NCI-H446 (cell line): ENCODE data around the gene ZNRF1.
A peak's percentile ranks its signal among the peaks of the same experiment; 100 is the strongest.
"Not testable (repeated sequence)": the region's sequence is repeated elsewhere in the genome, so short reads cannot be mapped to it uniquely, and the experiment has no call there.

Experiments
- DNase-seq, 2 experiments: peaks; one replicate each; lab custom pipeline; 2025; lab: John Stamatoyannopoulos, UW

The ZNRF1 gene

DNA sequence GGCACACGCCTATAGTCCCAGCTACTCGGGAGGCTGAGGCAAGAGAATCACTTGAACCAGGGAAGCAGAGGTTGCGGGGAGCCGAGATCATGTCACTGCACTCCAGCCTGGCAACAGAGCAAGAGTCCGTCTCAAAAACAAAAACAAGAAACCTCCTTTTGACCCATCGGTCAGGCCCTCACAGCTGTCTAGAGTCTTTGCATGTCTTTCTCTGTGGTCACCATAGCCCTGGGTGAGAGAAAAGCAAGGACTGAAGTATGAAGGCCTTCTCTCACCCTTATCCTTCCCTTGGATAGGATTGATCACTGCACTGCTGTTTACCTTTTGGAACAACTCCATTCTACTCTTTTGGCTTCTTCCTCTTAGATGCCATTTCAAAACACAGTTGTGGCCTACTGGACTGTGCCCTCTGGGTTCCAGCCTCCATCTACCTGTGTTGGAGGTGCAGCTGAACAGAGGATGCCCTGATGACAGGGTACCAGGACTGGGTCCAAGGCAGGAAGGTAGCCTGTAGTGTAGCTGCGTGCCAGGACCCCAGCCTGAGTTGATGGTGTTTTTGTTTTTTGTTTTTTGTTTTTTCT, 80.6 kb downstream of the ZNRF1 start:
- no peak for DNase-seq

DNA sequence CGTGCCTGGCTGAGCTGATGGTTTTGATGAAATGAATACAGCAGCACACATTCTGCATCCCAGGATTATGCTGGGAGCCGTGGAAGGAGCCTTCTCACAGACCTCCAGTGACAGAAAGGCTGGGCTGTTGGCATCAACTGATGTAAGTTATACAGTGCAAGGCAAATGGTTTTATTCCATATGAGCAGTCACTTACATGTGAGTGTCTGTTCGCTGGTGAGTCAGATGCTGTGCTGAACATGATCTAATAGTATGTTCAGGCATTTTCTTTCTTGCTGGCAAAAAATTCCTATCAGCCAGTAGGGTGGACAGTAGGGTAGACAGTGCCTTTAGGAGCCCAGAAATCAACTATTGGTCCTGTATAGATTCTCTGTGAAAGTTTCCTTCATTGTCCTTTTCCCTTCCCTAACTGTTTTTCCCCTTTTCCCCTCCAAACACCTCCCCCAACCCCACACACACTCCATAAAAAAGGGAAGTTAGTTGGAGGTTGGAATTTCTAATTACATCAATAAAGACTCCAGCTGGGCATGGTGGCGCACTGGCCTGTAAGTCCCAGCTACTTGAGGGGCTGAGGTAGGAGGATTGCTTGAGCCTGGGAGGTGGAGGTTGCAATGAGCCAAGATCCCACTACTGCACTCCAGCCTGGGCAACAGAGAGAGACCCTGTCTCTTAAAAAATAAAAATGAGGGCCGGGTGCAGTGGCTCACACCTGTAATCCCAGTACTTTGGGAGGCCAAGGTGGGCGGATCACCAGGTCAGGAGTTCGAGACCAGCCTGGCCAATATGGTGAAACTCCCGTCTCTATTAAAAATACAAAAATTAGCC, 81.6 kb downstream of the ZNRF1 start:
- DNase-seq: no peak

DNA sequence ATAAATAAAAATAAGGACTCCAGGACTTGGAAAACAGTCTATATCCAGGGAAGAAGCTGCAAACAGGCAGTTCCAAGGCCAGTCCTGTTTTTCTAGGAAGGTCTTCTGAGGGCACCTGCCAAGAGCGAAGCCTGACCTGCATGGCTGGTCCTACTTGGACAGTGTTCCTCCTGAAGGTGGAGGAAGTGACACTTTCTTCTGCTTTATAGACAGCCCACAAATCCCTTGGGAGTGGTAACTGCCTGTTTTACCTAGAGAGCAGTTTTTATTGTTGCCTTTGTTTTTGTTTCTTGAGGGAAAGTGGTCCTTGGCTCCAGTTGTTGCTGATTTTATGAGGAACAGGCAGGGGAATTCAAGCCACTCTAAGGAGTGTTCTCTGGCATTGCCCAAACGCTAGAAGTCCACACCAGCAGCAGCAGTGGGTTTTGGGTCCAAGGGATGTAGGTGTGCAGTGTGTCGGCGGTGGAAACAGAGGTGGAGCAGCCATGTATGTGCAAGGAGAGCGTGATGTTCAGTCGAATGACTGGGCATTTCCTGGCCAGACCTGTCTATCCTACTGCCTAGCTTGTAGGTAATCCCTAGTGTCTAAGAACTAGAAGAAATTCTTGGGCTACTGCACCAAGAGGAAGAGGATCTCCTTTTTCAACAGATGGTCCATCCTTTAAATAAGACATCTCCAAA, 82.5 kb downstream of the ZNRF1 start:
- no peak for DNase-seq

DNA sequence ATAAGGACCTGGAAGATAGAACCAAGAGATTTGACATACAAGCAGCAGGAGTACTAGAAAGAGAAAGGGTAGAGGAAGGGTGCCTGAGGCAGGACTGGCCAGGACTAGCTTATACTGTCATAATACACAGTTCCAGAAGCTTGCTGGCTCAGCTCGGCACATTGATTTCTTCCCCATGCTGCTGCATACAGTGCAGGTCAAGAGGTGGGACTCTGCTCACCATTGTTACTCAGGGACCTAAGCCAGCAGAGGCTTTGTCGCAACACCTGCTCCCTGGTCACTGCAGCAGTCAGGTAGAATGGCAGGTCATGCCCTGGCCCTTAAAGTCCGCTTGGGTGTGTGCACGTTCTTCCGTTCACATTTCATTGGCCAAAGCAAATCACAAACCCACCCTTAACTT, 85.0 kb downstream of the ZNRF1 start:
- no peak for DNase-seq

DNA sequence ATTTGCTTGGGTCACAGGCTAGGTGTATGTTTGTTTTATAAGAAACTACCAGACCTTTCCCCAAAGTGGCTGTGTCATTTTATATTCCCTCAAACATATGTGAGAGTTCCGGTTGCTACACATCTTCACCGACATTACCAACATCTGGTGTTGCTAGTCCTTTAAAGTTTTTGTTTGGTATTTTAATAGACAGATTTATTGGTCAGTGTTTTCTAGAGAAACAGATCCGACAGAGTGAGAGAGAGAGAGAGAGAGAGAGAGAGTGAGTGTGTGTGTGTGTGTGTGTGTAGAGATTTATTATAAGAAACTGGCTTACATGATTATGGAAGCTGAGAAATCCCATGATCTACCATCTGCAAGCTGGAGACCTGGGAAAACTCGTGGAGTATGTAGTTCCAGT, 86.7 kb downstream of the ZNRF1 start:
- DNase-seq: no peak

DNA sequence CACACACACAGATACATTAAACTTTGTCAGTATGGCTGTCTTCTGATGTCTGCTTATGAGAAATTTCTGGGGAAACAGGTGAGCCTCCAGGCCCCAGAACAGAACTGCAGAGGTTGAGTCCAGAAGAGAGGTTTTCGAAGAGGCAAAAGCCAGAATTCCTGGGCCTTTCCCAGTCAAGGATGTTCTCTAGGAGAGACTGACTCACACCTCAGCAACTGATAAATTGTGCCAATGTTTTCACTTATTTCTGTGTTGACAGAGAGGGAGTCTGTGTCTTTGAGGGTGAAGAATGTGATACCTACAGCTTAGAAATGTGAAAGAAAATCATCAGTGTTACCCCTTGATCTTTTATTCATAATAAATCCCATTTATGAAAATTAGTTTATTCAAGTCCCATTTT, 87.5 kb downstream of the ZNRF1 start:
- no peak for DNase-seq

DNA sequence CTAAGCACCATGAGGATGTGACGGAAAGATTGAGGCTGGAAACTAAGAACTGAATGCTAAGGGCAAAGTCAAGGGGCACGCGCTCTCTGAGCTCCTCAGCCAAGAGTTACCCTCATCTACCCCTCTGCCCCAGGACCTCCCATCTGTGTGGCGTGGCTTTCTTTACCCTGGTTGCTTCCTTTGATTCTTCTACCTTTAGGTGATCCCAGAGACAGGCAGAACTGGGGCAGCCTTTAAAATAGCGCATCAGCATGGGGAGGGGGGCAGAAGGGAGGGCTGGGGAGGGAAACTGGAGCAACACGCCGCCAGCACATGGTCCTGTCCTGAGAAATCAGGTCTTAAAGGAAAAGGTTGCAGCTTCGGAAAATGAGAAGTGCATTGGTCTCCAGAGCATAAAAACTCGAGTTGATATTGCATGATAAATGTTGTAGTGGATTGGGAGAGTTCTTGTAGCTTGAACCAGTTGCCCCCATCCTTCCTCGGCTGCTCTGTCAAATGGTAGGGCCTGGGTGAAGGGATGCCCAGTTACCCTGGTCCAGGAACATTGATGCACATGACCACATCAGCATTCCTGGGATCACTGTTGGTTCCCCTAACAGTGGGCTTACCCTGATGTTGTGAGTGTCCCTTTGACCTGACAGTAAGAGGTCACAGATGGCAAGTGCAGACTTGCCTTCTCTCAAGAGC, 88.0 kb downstream of the ZNRF1 start:
- no peak for DNase-seq

DNA sequence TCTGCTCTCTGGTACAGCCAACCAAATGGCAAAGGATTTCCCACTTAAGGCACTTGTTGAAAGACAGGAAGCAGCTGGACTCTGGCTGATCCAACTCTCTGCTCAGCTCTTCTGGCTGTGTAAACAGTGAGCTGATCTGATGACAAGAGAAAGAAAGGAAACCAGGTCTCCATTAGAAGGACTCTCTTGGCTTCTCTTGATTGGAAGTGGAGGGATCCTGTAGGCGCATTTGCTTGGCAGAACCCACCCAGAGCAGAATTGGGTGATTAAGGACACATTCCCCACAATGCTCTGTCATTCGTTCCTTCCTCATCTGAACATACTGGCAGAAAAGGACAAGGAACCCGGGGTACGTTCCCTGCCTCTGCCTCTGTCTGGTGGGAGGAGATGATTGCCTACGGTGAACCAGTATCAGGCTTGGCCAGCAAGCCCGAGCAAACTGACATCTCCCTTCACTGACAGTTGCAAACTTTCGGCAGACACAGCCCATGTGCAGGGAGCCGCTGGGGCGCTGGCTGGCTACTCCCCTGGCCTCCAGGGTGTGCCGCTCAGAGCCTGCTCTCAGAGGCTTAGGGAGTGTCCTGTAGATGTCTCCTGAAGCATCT, 88.7 kb downstream of the ZNRF1 start:
- peak; percentile 37 to 71 for DNase-seq

DNA sequence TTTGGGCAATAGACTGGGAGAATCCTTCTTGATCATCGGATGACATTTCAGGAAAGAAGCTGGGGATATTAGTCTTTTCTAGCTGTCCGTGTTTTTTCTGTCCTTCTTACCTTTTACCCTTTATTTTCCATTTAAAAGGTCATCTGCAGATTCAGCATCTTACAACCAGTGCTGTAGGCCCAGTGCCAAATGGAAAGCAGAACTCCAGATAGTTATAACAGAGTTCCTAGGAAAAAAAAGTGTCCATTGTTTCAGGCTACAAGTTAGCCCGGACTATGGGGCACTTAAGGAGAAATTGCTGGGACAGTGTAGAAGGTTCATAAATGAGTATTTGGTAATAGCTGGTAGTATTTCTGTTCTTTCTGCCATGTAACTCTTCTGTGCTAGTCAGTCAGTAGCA, 89.4 kb downstream of the ZNRF1 start:
- DNase-seq: no peak

DNA sequence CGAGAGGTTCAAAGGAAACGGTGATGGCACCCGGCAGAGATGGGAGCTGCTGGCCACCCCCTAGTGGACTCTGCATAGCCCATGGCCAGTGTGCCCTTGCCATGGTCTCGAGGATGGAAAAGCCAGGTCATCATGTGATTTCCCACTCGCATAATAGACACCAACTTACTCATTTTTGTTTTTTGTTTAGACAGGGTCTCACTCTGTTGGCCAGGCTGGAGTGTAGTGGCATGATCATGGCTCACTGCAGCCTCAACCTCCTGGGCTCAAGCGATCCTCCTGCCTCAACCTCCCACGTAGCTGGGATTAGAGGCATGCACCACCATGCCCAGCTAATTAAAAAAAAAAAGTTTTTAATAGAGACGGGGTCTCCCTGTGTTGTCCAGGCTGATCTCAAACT, 90.1 kb downstream of the ZNRF1 start:
- DNase-seq: no peak

DNA sequence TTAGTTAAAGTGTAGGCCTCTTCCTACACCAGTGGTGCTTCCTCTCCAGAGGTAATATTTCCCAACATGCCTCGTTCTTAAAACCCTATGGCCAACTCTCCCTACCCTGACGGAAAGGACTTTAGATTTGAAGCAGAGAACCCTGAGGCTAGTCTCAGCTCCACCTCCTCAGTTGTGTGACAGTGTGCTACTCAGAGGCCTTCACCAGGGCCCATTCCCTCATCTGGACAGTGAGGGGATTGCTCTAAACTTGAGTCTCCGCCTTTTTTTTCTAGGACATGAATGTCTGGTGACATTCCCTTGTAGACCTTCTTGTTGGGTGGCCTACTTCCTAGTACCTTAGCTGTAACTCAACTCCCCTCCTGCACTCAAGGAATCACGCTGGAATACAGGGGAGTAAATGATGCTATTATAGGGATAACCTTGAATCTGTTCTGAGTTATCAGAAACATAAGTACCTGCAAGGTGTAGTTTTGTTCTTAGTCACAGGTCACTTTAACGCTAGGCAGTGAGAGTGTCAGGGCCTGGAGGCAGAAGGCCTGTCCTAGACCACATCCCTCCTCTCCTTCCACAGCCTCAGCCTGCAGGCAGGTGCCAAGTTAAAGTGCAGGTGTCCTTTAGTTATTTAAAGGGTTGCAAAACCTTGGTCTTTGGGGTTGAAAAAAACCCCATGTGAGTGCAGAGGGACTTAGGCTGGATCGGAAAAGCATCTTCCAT, 90.8 kb downstream of the ZNRF1 start:
- no peak for DNase-seq

DNA sequence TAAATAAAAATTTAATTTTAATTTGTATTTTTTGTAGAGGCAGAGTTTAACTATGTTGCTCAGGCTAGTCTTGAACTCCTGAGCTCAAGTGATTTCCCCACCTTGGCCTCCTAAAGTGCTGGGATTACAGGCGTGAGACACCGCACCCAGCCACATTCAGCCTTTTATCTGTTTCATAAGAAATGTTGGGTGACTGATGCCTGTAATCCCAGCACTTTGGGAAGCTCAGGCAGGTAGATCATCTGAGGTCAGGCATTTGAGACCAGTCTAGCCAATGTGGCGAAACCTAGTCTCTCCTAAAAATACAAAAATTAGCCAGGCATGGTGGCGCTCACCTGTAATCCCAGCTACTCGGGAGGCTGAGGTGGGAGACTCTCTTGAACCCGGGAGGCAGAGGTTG, 92.1 kb downstream of the ZNRF1 start:
- DNase-seq: not testable (repeated sequence)

DNA sequence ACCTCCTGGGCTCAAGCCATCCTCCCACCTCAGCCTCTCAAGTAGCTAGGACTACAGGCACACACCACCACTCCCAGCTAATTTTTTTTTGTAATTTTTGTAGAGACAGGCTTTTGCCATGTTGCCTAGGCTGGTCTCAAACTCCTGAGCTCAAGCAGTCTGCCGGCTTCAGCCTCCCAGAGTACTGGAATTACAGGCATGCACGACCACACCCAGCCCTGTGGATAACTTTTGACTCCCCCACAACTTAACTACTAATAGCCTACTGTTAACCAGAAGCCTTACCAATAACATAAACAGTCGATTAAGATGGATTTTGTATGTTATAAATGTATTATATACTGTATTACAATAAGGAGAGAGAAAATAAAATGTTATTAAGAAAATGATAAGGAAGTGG, 92.8 kb downstream of the ZNRF1 start:
- not testable (repeated sequence) for DNase-seq

DNA sequence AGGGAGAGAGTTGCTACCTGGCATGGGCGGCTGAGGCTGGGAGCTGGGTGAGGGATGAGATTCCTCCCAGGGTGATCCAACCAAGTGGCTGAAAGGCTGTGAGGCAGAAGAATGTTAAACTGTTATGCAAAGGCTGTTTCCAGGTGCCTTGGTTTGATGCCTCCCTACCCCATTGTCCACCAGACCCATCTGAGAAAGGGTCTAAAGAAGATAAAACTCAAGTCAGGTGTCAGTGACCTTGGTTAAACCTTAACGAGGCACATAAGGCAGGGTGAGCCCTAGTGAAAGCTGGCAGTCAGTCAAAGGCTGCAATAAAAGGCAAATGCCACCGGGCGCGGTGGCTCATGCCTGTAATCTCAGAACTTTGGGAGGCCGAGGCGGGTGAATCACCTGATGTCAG, 94.0 kb downstream of the ZNRF1 start:
- no peak for DNase-seq

DNA sequence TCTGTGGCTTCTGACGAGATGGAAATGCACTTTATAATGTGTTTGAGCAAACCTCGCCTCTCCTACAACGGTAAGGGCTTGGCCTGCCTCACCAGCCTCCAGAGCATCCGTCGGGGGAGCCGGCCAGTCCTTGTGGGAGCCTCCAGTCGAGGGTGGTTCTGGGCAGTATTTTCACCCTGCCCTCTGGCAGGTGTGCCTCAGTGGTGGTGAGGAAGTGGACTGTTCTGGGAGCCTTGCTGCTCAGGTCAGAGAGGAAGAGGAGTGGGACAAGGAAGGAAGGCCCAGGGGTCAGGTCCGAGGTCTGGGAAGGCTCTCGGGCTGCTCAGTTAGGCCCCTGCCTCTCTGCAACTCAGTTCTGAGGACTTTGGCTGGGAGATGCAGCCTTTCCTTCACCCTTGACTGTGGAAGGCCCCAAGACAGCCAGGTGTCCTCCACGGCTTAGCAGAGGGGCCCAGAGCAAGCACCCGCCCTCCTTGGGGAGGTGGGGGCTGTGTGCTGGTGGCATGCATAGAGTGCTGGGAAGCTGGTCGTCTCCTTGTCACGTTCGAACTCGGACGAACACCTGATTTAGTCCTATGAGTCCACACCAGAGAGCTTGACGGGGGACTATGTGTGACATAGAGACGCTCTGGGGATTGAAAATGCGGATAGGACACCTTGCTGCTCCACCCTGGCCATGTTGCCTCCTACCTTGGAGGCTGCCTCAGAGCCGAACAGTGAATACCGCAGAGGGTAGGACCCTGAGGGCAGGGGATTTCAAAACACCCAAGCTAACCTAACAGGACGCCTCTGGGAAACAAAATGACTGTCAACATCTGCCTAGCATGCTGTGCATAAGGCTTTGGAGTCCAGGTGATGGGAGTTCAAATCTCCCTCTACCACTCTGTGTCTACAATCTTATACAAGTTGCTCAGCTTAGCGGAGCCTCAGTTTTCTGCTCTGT, 95.0 kb downstream of the ZNRF1 start:
- DNase-seq: no peak

DNA sequence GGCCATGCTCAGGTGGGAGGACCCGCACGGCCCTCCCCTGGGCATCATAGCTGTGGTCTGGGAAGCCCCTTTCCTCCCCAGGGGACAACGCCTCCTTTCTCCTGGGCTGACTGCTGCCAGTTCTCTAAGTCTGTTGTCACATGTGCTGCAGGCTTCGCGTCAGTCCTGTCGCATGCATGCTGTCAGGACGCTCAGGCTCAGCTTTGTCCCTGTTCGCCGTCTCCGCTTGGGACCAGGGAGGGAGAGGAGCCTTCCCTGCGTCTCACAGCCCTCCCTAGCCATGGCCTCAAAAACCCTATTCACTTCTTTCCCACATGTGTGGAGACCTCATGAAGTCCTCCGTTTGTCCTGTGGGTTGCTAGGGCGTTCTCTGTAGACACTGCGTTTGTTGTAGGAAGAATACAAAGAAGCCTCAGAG, 96.4 kb downstream of the ZNRF1 start:
- DNase-seq: no peak

DNA sequence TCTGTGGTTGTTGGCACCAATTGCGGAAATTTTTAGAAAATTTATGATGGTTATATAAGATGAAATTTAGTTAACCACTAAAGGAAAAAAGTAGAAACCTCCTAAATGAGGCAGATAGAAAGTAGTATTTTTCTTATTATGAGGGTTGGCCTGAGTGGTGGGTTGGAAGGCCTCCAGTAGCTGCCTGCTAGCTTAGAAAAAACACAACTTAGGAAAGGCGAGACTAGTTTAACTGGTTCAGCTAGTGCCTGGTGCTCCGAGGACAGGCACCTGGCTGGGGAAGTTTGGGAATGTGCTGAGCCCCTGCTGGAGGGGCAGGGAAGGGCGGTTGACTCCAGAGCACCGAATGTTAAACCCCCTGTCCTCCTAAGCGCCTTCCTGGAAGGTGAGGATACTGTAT, 97.8 kb downstream of the ZNRF1 start:
- DNase-seq: no peak

DNA sequence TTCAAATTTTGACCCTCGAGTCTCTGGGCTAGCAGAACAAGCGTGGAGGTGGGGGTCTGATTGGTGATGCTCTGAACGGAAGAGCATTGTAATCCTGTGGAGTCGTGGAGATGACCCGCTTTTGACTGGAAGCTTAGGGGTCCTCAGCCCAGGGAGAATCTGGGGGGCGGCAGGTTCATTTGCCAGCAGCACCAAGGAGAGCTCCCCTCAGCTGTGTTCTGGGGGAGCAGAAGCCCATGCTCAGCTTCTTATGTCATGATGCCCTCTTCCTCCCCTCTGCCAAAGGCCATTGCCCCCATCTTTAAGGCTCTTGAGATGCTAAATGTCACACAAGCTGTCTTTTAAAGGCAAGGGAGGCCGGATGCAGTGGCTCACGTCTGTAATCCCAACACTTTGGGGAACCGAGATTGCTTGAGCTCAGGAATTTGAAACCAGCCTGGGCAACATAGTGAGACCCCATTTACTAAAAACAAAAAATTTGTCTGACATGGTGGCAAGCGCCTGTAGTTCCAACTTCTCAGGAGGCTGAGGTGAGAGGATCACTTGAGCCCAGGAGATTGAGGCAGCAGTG, 98.5 kb downstream of the ZNRF1 start:
- DNase-seq: no peak

DNA sequence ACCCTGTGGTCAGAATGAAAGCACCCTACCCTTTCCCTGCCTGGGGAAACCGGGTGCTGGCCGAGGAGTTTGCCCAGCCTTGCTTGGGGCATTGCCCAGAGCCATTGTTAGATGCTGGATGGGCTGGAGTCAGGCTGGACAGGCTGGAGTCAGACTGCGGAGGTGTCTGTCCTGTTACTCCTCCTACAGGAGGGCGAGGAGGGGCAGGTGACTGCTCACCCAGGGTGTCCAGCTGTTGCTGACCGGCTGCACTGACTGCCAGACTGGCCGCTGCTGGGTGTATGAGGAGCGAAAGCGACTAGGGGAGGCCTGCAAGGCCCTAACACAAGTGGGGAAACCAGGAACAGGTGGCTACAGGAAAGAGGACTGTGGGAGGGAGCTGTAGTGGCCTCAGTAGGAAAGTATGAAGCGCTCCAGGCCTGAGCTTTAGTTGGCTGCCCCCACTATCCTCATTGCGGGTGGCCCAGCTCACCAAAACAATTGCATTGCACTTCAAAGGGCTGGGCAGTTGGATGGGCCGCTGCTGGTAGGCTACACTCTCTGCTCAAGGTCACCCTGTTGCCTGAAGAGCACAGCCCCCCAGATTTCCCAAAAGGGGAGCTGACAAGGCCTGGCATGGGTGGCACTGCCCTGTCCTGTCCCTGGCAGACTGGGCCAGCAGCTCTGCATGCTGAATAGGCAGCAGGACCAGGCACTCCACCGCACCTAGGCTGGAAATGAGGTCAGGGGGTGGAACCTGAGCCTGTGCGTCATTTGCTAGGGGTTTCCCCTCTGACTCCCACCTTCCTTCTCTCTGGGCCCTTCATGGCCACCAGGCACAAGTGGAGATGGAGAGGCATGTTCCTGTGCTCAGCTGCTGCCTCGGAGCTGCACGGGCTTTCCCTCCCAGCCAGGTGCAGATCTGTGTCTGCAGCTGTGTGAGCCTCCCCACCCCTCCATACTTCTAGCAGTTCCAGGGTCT, 99.4 kb downstream of the ZNRF1 start:
- no peak for DNase-seq
